ENCODE results near the gene LPAR1.

DNA sequence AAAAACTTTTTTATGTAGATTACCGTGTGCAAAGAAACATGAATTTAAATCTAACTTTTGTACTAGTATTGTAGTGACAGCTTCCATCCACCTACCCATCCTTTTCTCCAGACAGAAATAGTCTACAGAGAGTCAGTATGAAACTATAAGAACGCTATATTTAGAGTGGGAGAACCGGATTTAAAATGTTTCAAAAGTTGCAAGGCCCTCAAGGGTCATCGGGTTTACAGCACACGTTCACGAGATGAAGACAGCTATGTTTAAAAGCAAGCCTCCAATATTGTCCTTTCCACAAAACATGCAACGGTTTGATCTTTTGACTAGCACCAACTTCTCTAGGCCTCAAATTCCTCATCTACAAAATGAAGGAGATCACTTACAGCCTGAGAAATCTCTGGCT, 139.9 kb downstream of the LPAR1 start:
- no peak for TF ChIP-seq POLR2A (IDR thresholded peaks at IDR 0.05)
- TF ChIP-seq, protein P1, sequence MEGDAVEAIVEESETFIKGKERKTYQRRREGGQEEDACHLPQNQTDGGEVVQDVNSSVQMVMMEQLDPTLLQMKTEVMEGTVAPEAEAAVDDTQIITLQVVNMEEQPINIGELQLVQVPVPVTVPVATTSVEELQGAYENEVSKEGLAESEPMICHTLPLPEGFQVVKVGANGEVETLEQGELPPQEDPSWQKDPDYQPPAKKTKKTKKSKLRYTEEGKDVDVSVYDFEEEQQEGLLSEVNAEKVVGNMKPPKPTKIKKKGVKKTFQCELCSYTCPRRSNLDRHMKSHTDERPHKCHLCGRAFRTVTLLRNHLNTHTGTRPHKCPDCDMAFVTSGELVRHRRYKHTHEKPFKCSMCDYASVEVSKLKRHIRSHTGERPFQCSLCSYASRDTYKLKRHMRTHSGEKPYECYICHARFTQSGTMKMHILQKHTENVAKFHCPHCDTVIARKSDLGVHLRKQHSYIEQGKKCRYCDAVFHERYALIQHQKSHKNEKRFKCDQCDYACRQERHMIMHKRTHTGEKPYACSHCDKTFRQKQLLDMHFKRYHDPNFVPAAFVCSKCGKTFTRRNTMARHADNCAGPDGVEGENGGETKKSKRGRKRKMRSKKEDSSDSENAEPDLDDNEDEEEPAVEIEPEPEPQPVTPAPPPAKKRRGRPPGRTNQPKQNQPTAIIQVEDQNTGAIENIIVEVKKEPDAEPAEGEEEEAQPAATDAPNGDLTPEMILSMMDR (IDR thresholded peaks at IDR 0.05) = no peak

Data from adrenal gland (tissue), 5 donors.